ENCODE results near the gene RPS2.

Gene RPS2

DNA sequence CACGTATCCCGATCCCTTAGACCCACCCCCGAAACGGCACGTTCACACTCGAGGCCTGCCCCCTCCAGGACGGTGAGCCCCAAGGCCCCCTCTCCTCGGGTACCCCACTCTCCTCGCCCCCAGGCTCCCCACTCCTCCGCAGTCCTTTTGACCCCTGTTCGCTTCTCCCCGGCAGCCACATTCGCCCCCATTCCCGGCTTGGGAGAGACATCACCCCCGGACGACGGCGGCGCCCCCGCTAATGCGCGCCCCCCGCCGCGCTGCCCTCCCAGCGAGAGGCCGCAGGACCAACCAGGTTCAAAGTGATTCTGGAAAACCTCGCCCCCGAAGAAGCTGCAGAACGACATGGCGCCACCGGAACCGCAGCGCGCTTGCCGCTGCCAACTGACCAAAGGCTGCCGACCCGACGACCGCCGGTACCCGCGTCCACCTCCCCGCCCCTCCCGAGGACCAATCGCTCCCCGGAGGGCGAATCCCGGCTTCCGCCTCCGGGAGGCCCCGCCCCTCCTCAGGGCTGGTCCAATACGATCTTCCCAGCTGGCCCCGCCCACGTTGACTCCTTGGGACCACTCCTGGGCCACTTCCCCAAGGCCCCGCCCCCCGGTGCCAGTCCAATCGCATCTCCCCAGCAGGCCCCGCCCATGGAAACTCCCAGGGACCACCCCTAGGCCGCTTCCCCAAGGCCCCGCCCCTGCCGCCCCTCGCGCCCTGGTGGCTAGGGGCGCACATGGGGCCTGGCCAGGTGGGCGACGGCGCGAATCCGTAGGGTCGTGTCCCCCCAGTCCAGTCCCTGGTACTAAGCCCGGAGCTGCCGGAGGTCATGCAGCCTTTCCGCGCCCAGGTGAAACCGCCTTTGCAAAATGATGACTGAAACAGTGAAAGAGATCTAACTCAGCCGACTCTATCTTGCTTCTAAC lies 21.6 kb downstream of the RPS2 start, which contains the start of gene MSRB1 (continued):
- TF ChIP-seq ZNF645 (tag by site-specific recombination; IDR thresholded peaks at IDR 0.05) (no peak), ZNF571 (tag by site-specific recombination; IDR thresholded peaks at IDR 0.05) (no peak), ZNF555 (tag by site-specific recombination; conservative IDR thresholded peaks at IDR 0.05) (no peak), ZIC2 (tag by site-specific recombination; IDR thresholded peaks at IDR 0.05) (peak; percentile 57), ZNF558 (tag by site-specific recombination; IDR thresholded peaks at IDR 0.05) (no peak), ZNF184 (tag by site-specific recombination; IDR thresholded peaks at IDR 0.05) (no peak), ZNF391 (tag by site-specific recombination; IDR thresholded peaks at IDR 0.05; ENCODE audit: borderline replicate concordance, low read depth) (peak; percentile 60; the same call in 1 of the 2 replicates), ZNF610 (tag by site-specific recombination; IDR thresholded peaks at IDR 0.05; ENCODE audit: borderline replicate concordance) (no peak), GLI2 (tag by site-specific recombination; IDR thresholded peaks at IDR 0.05; ENCODE audit: borderline replicate concordance, low read depth) (no peak), REPIN1 (tag by site-specific recombination; IDR thresholded peaks at IDR 0.05; ENCODE audit: low read depth) (peak; percentile 51; the same call in 1 of the 2 replicates), ZNF174 (tag by site-specific recombination; IDR thresholded peaks at IDR 0.05) (no peak), RBAK (tag by site-specific recombination; IDR thresholded peaks at IDR 0.05) (no peak), ZNF155 (tag by site-specific recombination; IDR thresholded peaks at IDR 0.05) (no peak), YY2 (tag by site-specific recombination; IDR thresholded peaks at IDR 0.05) (no peak), PRDM4 (tag by site-specific recombination; IDR thresholded peaks at IDR 0.05) (peak; percentile 92), MYNN (tag by site-specific recombination; IDR thresholded peaks at IDR 0.05; ENCODE audit: borderline replicate concordance) (no peak), ZNF623 (tag by site-specific recombination; IDR thresholded peaks at IDR 0.05) (no peak), GFI1B (tag by site-specific recombination; IDR thresholded peaks at IDR 0.05) (no peak), ZNF596 (tag by site-specific recombination; IDR thresholded peaks at IDR 0.05) (no peak), ZNF621 (tag by site-specific recombination; IDR thresholded peaks at IDR 0.05) (no peak)
- TF ChIP-seq, protein P1, sequence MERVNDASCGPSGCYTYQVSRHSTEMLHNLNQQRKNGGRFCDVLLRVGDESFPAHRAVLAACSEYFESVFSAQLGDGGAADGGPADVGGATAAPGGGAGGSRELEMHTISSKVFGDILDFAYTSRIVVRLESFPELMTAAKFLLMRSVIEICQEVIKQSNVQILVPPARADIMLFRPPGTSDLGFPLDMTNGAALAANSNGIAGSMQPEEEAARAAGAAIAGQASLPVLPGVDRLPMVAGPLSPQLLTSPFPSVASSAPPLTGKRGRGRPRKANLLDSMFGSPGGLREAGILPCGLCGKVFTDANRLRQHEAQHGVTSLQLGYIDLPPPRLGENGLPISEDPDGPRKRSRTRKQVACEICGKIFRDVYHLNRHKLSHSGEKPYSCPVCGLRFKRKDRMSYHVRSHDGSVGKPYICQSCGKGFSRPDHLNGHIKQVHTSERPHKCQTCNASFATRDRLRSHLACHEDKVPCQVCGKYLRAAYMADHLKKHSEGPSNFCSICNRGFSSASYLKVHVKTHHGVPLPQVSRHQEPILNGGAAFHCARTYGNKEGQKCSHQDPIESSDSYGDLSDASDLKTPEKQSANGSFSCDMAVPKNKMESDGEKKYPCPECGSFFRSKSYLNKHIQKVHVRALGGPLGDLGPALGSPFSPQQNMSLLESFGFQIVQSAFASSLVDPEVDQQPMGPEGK (tag by site-specific recombination; IDR thresholded peaks at IDR 0.05) = peak; percentile 86
- TF ChIP-seq, protein P2, sequence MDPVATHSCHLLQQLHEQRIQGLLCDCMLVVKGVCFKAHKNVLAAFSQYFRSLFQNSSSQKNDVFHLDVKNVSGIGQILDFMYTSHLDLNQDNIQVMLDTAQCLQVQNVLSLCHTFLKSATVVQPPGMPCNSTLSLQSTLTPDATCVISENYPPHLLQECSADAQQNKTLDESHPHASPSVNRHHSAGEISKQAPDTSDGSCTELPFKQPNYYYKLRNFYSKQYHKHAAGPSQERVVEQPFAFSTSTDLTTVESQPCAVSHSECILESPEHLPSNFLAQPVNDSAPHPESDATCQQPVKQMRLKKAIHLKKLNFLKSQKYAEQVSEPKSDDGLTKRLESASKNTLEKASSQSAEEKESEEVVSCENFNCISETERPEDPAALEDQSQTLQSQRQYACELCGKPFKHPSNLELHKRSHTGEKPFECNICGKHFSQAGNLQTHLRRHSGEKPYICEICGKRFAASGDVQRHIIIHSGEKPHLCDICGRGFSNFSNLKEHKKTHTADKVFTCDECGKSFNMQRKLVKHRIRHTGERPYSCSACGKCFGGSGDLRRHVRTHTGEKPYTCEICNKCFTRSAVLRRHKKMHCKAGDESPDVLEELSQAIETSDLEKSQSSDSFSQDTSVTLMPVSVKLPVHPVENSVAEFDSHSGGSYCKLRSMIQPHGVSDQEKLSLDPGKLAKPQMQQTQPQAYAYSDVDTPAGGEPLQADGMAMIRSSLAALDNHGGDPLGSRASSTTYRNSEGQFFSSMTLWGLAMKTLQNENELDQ (tag by site-specific recombination; IDR thresholded peaks at IDR 0.05; ENCODE audit: low read depth) = no peak
- TF ChIP-seq, protein P3, sequence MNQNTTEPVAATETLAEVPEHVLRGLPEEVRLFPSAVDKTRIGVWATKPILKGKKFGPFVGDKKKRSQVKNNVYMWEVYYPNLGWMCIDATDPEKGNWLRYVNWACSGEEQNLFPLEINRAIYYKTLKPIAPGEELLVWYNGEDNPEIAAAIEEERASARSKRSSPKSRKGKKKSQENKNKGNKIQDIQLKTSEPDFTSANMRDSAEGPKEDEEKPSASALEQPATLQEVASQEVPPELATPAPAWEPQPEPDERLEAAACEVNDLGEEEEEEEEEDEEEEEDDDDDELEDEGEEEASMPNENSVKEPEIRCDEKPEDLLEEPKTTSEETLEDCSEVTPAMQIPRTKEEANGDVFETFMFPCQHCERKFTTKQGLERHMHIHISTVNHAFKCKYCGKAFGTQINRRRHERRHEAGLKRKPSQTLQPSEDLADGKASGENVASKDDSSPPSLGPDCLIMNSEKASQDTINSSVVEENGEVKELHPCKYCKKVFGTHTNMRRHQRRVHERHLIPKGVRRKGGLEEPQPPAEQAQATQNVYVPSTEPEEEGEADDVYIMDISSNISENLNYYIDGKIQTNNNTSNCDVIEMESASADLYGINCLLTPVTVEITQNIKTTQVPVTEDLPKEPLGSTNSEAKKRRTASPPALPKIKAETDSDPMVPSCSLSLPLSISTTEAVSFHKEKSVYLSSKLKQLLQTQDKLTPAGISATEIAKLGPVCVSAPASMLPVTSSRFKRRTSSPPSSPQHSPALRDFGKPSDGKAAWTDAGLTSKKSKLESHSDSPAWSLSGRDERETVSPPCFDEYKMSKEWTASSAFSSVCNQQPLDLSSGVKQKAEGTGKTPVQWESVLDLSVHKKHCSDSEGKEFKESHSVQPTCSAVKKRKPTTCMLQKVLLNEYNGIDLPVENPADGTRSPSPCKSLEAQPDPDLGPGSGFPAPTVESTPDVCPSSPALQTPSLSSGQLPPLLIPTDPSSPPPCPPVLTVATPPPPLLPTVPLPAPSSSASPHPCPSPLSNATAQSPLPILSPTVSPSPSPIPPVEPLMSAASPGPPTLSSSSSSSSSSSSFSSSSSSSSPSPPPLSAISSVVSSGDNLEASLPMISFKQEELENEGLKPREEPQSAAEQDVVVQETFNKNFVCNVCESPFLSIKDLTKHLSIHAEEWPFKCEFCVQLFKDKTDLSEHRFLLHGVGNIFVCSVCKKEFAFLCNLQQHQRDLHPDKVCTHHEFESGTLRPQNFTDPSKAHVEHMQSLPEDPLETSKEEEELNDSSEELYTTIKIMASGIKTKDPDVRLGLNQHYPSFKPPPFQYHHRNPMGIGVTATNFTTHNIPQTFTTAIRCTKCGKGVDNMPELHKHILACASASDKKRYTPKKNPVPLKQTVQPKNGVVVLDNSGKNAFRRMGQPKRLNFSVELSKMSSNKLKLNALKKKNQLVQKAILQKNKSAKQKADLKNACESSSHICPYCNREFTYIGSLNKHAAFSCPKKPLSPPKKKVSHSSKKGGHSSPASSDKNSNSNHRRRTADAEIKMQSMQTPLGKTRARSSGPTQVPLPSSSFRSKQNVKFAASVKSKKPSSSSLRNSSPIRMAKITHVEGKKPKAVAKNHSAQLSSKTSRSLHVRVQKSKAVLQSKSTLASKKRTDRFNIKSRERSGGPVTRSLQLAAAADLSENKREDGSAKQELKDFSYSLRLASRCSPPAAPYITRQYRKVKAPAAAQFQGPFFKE (tag by site-specific recombination; IDR thresholded peaks at IDR 0.05; ENCODE audit: borderline replicate concordance) = no peak
